ES-I3 (cell line): ENCODE results near the gene FOXJ1.

Experiments used
- H3K36me3 ChIP-seq: 2 replicates; pipeline ENCODE4 v1.6.1; 2013; ENCODE audit warnings: mild to moderate bottlenecking, low read length, control low read depth, moderate library complexity; ENCODE audit not compliant: insufficient read depth
- H3K4me1 ChIP-seq: 2 replicates; pipeline ENCODE4 v1.6.1; 2013; ENCODE audit warnings: mild to moderate bottlenecking, control low read depth, low read length; ENCODE audit not compliant: insufficient read depth
- H3K9ac ChIP-seq: 2 replicates; pipeline ENCODE4 v1.6.1; 2013; ENCODE audit warnings: low read depth, mild to moderate bottlenecking, low read length, moderate library complexity
- H3K9me3 ChIP-seq: 2 replicates; pipeline ENCODE4 v1.6.1; 2013; ENCODE audit warnings: mild to moderate bottlenecking, low read length, moderate library complexity; ENCODE audit not compliant: control insufficient read depth, insufficient read depth

FOXJ1 gene

GRCh38 chr17:76088868-76089576 lies 52.0 kb downstream of the FOXJ1 start:
- Histone ChIP-seq H3K4me1 (no peaks in the 10 kb centered on the region), H3K9me3 (no peaks in the 10 kb centered on the region), H3K36me3 (peaks cover 41% of the 10 kb centered on the region), H3K9ac (no peak overlapping the region)

GRCh38 chr17:76088041-76088867 lies 52.8 kb downstream of the FOXJ1 start:
- H3K36me3 ChIP-seq, result peaks cover 38% of the 10 kb centered on the region
- no peaks in the 10 kb centered on the region for H3K4me1 ChIP-seq
- H3K9ac ChIP-seq, result no peak overlapping the region
- H3K9me3 ChIP-seq, result no peaks in the 10 kb centered on the region

- Histone ChIP-seq H3K9ac (no peak overlapping the region), H3K36me3 (peaks cover 40% of the 10 kb centered on the region)
Observed at GRCh38 chr17:76087531-76087930, 53.5 kb downstream of the FOXJ1 start.

GRCh38 chr17:76086384-76086783 lies 54.7 kb downstream of the FOXJ1 start:
- Histone ChIP-seq H3K9me3 (no peaks in the 10 kb centered on the region), H3K9ac (no peak overlapping the region), H3K36me3 (peaks cover 37% of the 10 kb centered on the region), H3K4me1 (no peaks in the 10 kb centered on the region; the same call in 1 of the 2 replicates)

More at GRCh38 chr17:76087531-76087930, 53.5 kb downstream of the FOXJ1 start:
- Histone ChIP-seq H3K9me3 (no peaks in the 10 kb centered on the region), H3K4me1 (no peaks in the 10 kb centered on the region)
